SK-N-SH (cell line): Measurements from ENCODE around the gene TUBA3E. TPM values are rescaled to one million over a fixed set of nuclear protein-coding genes. Genes with fewer than 3 reads are reported as not detected.
"Not testable (repeated sequence)": the region's sequence is repeated elsewhere in the genome, so short reads cannot be mapped to it uniquely, and the experiment has no call there.

Source experiments
- CTCF ChIA-PET: fragments of 300-600, 350-600 bp; formaldehyde crosslinking; extraction: SDS; loops from one replicate; lab custom pipeline; 2021; lab: Yijun Ruan, JAX
- POLR2A ChIA-PET: fragments of 350-600 bp; sonication (Branson Sonifier 250); formaldehyde crosslinking; extraction: SDS; loops from one replicate; lab custom pipeline; 2020; ENCODE audit warnings: antibody characterized with exemption, inconsistent platforms; lab: Yijun Ruan, JAX
- DNase-seq: peaks from one replicate; pipeline ENCODE4 v3.0.0; 2012
- H2AFZ ChIP-seq: fragments of 200-600 bp; sonication (generic); 2 replicates; pipeline ENCODE4 v1.8.1; 2016; ENCODE audit warnings: antibody characterized with exemption, mild to moderate bottlenecking, low read depth
- H3F3A ChIP-seq: fragments of 200-600 bp; sonication (generic); replicated peaks from 2 replicates; pipeline ENCODE3; 2016; ENCODE audit warnings: antibody characterized with exemption, mild to moderate bottlenecking; ENCODE audit not compliant: insufficient read depth
- H3K27ac ChIP-seq, 2 experiments: fragments of 200-500 bp in 1 of 2; fragments of 200-600 bp in 1 of 2; sonication (Bioruptor generic) in 1 of 2; sonication (generic), shearing (Covaris generic) in 1 of 2; 2 replicates each; pipeline versions ENCODE4 v1.5.1 to v1.6.1; 2014 to 2016; ENCODE audit warnings: low read depth in 2 of 2, inconsistent platforms in 1 of 2, low read length in 1 of 2, mild to moderate bottlenecking in 1 of 2, mixed read lengths in 1 of 2
- H3K27me3 ChIP-seq: fragments of 200-600 bp; sonication (generic), shearing (Covaris generic); 2 replicates; pipeline ENCODE4 v1.6.1; 2016; ENCODE audit warnings: mixed run types; ENCODE audit not compliant: insufficient read depth
- H3K36me3 ChIP-seq, 2 experiments: fragments of 200-500 bp in 1 of 2; fragments of 200-600 bp in 1 of 2; sonication (Bioruptor generic) in 1 of 2; sonication (generic) in 1 of 2; replicated peaks in 1 of 2; 2 replicates each; pipeline versions ENCODE3 to v1.5.1; 2014 to 2016; ENCODE audit warnings: low read length in 1 of 2, mild to moderate bottlenecking in 1 of 2; ENCODE audit not compliant: insufficient read depth in 2 of 2, control insufficient read depth in 1 of 2
- H3K4me1 ChIP-seq, 2 experiments: fragments of 200-500 bp in 1 of 2; fragments of 200-600 bp in 1 of 2; sonication (Bioruptor generic) in 1 of 2; sonication (generic), shearing (Covaris generic) in 1 of 2; 2 replicates each; pipeline versions ENCODE4 v1.5.1 to v1.6.1; 2014 to 2016; ENCODE audit warnings: low read depth in 1 of 2, low read length in 1 of 2, mixed run types in 1 of 2; ENCODE audit not compliant: insufficient read depth in 2 of 2, control insufficient read depth in 1 of 2
- H3K4me2 ChIP-seq: fragments of 200-600 bp; sonication (generic), shearing (Covaris generic); 2 replicates; pipeline ENCODE4 v1.6.1; 2017; ENCODE audit warnings: mixed run types
- H3K4me3 ChIP-seq, 2 experiments: fragments of 200-500 bp in 1 of 2; fragments of 200-600 bp in 1 of 2; sonication (Bioruptor generic) in 1 of 2; sonication (generic), shearing (Covaris generic) in 1 of 2; 2 replicates each; pipeline versions ENCODE4 v1.5.1 to v1.8.1; 2014 to 2016; ENCODE audit warnings: low read depth in 2 of 2, inconsistent platforms in 1 of 2, low read length in 1 of 2, mild to moderate bottlenecking in 1 of 2, mixed read lengths in 1 of 2, moderate library complexity in 1 of 2
- H3K79me2 ChIP-seq: fragments of 200-600 bp; sonication (generic); 2 replicates; pipeline ENCODE4 v1.8.1; 2017; ENCODE audit warnings: mild to moderate bottlenecking; ENCODE audit not compliant: insufficient read depth
- H3K9ac ChIP-seq: fragments of 200-600 bp; sonication (generic); 2 replicates; pipeline ENCODE4 v1.6.1; 2017; ENCODE audit warnings: mixed run types
- H3K9me2 ChIP-seq: fragments of 200-600 bp; sonication (generic); 2 replicates; pipeline ENCODE4 v1.6.1; 2017; ENCODE audit warnings: mixed run types
- H3K9me3 ChIP-seq: fragments of 200-600 bp; sonication (generic); 2 replicates; pipeline ENCODE4 v1.6.1; 2017; ENCODE audit warnings: mixed run types, mild to moderate bottlenecking, moderate library complexity
- H4K20me1 ChIP-seq: fragments of 200-600 bp; sonication (generic); 2 replicates; pipeline ENCODE4 v1.6.1; 2017; ENCODE audit warnings: mild to moderate bottlenecking, mixed run types; ENCODE audit not compliant: insufficient read depth
- WGBS: methylation state at CpG from one replicate; pipeline ENCODE4 v1.1.6; 2017; ENCODE audit warnings: low lambda C conversion rate; 5-methylcytosine and 5-hydroxymethylcytosine counted together
- polyA plus RNA-seq, 3 experiments: library from polyadenylated mRNA; depleted of rRNA; stranded (reverse); fragments of >200 nt; gene quantifications; 2 replicates each; pipeline ENCODE4 v1.2.3, GENCODE V29; 2012

Gene TUBA3E
- polyA plus RNA-seq, 1 of the 3 experiments (the other 2 are of a cell fraction): not detected

DNA sequence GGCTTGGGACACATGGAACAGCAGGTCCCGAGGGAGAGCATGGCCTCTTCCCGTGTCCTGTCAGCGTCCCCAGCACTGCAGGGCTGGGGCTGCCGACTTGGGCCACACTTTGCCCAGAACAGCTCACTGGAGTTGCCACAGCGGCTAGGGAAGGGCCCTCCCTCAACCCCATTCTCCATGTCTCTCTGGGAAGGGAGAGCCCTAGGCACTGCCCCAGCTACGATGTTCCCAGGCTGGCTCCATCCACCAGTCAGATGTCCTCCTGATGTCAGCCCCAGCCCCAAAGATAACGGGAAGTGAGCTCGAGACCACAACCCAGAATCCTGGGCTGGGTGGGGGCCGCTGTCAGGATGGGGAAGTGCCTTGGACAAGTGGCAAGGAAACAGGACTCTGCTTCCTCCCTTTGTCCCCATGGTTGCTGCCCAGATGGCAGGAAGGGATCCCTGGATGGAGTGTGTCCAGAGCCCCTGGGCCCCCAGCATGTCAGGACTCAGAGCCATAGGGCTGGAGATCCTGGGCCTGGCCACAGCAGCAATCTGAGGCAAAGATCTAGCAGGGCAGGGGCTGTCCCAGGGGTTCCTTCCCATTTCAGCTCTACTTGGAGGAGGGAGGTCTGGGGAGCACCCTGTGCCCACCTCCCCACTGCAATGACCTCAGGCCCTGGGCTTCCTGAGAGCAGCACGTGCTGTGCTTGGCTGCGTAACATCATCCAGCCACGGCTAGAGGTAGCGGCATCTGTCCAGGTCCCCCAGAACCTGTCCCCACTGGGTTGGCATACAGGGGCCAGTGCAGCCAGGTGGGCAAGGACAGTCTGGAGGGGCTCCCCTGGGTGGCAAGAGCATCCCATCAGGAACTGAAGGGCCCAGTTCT, 55.6 kb downstream of the TUBA3E start:
- H3K4me1 ChIP-seq: peaks cover 0 to 27% of the 10 kb centered on the region in 2 experiments; a peak in 1 of 4 replicates
- H3K4me2 ChIP-seq, H3K4me3 ChIP-seq, H3K9me3 ChIP-seq, H3K36me3 ChIP-seq, H2AFZ ChIP-seq, CTCF ChIA-PET, H3K9me2 ChIP-seq, DNase-seq, H3K79me2 ChIP-seq, H3K9ac ChIP-seq, H3K27ac ChIP-seq, H3F3A ChIP-seq, H4K20me1 ChIP-seq, POLR2A ChIA-PET, H3K27me3 ChIP-seq: not testable (repeated sequence)
- 75% methylated on average over 4 of the region's 13 CpGs for WGBS

Other genes with a start within 250 kb of the TUBA3E start
- gene RAB6C, start 218.8 kb downstream of the TUBA3E start, polyA plus RNA-seq (2012; rRNA removed): 0.02 and 0.05 TPM in 2 replicates
- gene POTEF, start 69.2 kb downstream of the TUBA3E start, polyA plus RNA-seq (2012; rRNA removed): not detected in 2 replicates
- gene CCDC74B, start 53.3 kb downstream of the TUBA3E start, polyA plus RNA-seq (2012; rRNA removed): 14.5 and 16.2 TPM in 2 replicates
- 33.1 and 43.0 TPM in 2 replicates for gene SMPD4, start 16.8 kb downstream of the TUBA3E start, polyA plus RNA-seq (2012; rRNA removed)
- gene MZT2B, start 16.2 kb downstream of the TUBA3E start, polyA plus RNA-seq (2012; rRNA removed): 168 and 222 TPM in 2 replicates
- 247 and 252 TPM in 2 replicates for gene IMP4, start 144.5 kb upstream of the TUBA3E start, polyA plus RNA-seq (2012; rRNA removed)
- gene PTPN18, start 157.6 kb upstream of the TUBA3E start, polyA plus RNA-seq (2012; rRNA removed): 30.4 and 31.7 TPM in 2 replicates